Measurements from ENCODE around the gene POLR3B. TPM values are rescaled to one million over a fixed set of nuclear protein-coding genes. Genes with fewer than 3 reads are reported as not detected.
"Not testable (repeated sequence)": the region's sequence is repeated elsewhere in the genome, so short reads cannot be mapped to it uniquely, and the experiment has no call there.

The POLR3B gene
- total RNA-seq, 1 donor from 2014 or later: 13.1 TPM

GRCh38 chr12:106436164-106436563, 78.6 kb downstream of the POLR3B start:
- Mint-ChIP-seq H3K4me3 (no peak overlapping the region), H3K27me3 (no peaks in the 10 kb centered on the region), H3K4me1 (no peaks in the 10 kb centered on the region), H3K9me3 (no peaks in the 10 kb centered on the region), H3K27ac (no peak overlapping the region), H3K36me3 (ENCODE audit: low read depth) (peaks cover 16% of the 10 kb centered on the region)
- no peak for DNase-seq
- intact Hi-C loops (cut with micrococcal nuclease): no loop called here

DNA sequence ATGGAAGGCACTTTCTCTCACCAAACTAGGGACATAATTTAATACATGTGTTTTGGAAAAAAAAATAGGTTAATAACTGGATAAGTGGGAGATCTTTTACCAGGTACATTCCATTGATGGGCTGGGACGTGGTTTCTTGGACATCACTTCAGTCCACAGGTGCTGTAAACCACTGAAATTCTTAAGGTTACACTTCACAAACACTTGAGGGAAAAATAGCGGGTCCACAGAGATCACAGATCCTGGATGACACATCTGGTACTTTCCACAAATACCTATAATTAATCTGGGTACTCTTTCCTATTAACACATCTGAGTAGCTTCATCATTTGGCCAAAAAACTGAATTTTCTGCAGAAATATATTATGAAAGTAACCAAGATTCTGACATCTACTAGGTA, 85.0 kb downstream of the POLR3B start:
- intact Hi-C loops (cut with micrococcal nuclease): no loop called here
- Mint-ChIP-seq H3K36me3 (ENCODE audit: low read depth) (peaks cover 13% of the 10 kb centered on the region), H3K9me3 (no peaks in the 10 kb centered on the region), H3K4me3 (no peak overlapping the region), H3K4me1 (peaks cover 2% of the 10 kb centered on the region), H3K27me3 (no peaks in the 10 kb centered on the region), H3K27ac (no peak overlapping the region)
- no peak for DNase-seq

GRCh38 chr12:106445053-106445452, 87.5 kb downstream of the POLR3B start:
- intact Hi-C loops (cut with micrococcal nuclease): no loop called here
- peaks cover 10% of the 10 kb centered on the region for H3K36me3 Mint-ChIP-seq (ENCODE audit: low read depth)
- H3K27me3 Mint-ChIP-seq: no peaks in the 10 kb centered on the region
- H3K27ac Mint-ChIP-seq: no peak overlapping the region
- H3K4me3 Mint-ChIP-seq: no peak overlapping the region
- DNase-seq: no peak
- peaks cover 2% of the 10 kb centered on the region for H3K4me1 Mint-ChIP-seq
- no peaks in the 10 kb centered on the region for H3K9me3 Mint-ChIP-seq

GRCh38 chr12:106445959-106446358, 88.4 kb downstream of the POLR3B start:
- H3K4me3 Mint-ChIP-seq: no peak overlapping the region
- H3K27me3 Mint-ChIP-seq: no peaks in the 10 kb centered on the region
- intact Hi-C loops (cut with micrococcal nuclease): no loop called here
- H3K27ac Mint-ChIP-seq: no peak overlapping the region
- H3K9me3 Mint-ChIP-seq: no peaks in the 10 kb centered on the region
- no peak for DNase-seq
- peaks cover 2% of the 10 kb centered on the region for H3K4me1 Mint-ChIP-seq
- peaks cover 4% of the 10 kb centered on the region for H3K36me3 Mint-ChIP-seq (ENCODE audit: low read depth)

DNA sequence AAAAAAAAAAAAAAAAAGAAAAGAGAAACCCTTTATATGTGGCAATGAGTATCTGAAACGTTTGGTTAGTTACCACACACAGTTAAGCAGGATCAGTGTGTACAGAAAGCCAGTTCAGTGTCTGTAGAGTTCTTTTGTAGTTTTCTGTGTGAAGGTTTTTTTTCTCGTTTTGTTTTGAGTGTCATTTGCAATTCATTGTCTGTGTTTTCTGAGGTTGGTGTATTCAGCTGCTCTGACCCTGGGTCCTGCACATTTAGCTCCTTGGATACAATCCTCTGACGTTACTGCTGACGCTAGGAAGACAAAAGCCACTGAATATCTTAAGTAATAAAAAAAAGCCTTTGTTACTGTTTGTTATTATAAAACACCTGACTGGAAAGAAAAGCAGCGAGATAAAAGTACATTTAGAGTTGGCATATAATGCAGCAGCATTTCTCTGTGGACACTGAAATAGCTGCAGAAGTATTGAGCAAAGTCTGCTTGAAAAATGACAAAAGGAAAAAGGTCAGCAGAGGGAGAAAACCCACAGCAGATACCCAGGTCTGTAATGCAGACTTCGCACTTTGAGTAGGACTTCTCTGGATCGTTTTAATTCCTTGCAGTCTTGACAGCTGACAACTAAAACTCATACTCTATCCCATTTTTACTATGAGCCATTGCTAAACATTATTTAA, 89.0 kb downstream of the POLR3B start:
- Mint-ChIP-seq H3K27ac (no peak overlapping the region), H3K27me3 (no peaks in the 10 kb centered on the region), H3K4me1 (peaks cover 2% of the 10 kb centered on the region), H3K9me3 (no peaks in the 10 kb centered on the region), H3K36me3 (ENCODE audit: low read depth) (peaks cover 4% of the 10 kb centered on the region), H3K4me3 (no peak overlapping the region)
- no peak for DNase-seq
- intact Hi-C loops (cut with micrococcal nuclease): no loop called here

- H3K4me1 Mint-ChIP-seq: no peaks in the 10 kb centered on the region
- H3K4me3 Mint-ChIP-seq: no peak overlapping the region
- H3K27me3 Mint-ChIP-seq: no peaks in the 10 kb centered on the region
- peaks cover 9% of the 10 kb centered on the region for H3K36me3 Mint-ChIP-seq (ENCODE audit: low read depth)
- DNase-seq: no peak
- intact Hi-C loops (cut with micrococcal nuclease): no loop called here
- no peak overlapping the region for H3K27ac Mint-ChIP-seq
- H3K9me3 Mint-ChIP-seq: no peaks in the 10 kb centered on the region
Measured at GRCh38 chr12:106452309-106452708, 94.8 kb downstream of the POLR3B start.

DNA sequence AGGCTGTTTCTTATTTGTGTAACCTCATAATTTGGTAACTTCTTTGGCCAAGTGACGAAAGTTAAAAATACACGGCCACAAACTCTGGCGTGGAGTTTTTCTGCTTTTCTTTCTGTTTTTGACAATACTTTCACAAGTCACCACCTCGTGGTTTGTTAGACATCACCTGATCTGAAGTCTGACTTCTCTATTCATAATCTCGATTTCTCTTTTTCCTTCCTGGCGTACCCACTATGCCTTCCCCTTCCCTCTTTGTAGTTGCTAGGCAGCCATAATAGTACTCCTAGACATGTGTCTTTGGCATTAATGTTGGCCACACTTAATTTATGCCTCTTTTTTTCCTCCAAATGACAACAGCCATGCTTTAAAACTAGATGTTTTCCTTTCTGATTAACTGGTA, 97.6 kb downstream of the POLR3B start:
- Mint-ChIP-seq H3K36me3 (ENCODE audit: low read depth) (peaks cover 13% of the 10 kb centered on the region), H3K4me3 (no peak overlapping the region), H3K4me1 (peaks cover 6% of the 10 kb centered on the region), H3K9me3 (no peaks in the 10 kb centered on the region), H3K27me3 (no peaks in the 10 kb centered on the region), H3K27ac (no peak overlapping the region)
- intact Hi-C loops (cut with micrococcal nuclease): no loop called here
- DNase-seq: no peak

DNA sequence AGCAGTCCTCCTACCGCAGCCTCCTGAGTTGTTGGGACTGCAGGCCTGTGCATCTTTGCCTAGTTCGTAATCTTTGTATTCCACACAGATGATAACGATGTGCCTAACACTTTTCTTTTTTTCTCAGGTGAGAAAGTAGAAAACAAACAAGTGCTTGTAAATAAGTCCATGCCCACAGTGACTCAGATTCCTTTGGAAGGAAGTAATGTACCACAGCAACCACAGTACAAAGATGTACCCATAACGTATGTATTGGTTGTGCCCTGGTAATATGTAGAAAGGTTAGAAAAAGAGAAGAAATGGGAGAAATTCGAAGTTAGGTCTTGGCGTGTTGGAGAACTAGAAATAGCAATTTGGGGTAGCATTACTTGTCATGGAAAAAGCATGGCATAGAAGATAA, 101.6 kb downstream of the POLR3B start:
- Mint-ChIP-seq H3K4me3 (no peak overlapping the region), H3K9me3 (no peaks in the 10 kb centered on the region), H3K4me1 (peaks cover 10% of the 10 kb centered on the region), H3K27me3 (no peaks in the 10 kb centered on the region), H3K27ac (no peak overlapping the region), H3K36me3 (ENCODE audit: low read depth) (peaks cover 24% of the 10 kb centered on the region)
- DNase-seq: no peak
- intact Hi-C loops (cut with micrococcal nuclease): no loop called here

DNA sequence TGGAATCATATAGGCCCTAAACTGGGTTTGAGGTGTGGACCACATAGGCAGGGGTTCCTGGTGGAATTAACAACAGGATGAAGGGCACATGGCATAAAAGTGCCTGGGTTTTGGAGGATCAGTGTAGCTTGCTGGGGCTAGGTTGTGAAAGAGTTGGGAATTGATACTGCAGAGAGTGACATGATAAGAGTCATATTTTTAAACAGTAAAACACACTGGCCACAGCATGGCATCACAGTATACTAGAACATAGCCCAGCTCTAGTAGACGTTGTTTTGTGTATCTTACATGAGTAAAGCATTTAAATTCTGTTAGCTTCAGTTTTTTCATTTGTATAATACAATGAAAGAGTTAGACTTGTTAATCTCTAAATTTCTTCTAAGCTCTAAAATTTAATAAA, 102.0 kb downstream of the POLR3B start:
- no peak overlapping the region for H3K27ac Mint-ChIP-seq
- H3K36me3 Mint-ChIP-seq (ENCODE audit: low read depth): peaks cover 23% of the 10 kb centered on the region
- H3K9me3 Mint-ChIP-seq: no peaks in the 10 kb centered on the region
- peaks cover 10% of the 10 kb centered on the region for H3K4me1 Mint-ChIP-seq
- no peak for DNase-seq
- no peak overlapping the region for H3K4me3 Mint-ChIP-seq
- intact Hi-C loops (cut with micrococcal nuclease): no loop called here
- no peaks in the 10 kb centered on the region for H3K27me3 Mint-ChIP-seq

DNA sequence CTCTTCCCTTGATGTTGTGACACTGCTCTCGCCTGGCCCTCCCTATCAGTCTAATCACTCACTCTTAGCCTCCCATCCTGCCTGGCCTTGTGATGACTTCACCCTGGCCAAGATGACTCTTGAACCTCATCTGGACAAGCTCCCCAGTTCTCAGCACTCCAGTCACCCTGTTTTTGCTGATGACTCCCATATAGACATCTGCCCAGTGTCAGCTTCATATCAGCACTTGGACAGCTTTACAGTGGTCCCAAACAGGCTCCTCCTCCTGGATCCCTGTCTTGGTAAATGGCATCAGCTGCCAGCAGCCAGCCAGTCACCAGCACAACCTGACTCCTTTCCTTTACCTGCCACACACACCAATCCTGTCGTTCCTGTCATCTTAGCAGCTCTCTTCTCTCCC, 104.2 kb downstream of the POLR3B start:
- no peaks in the 10 kb centered on the region for H3K9me3 Mint-ChIP-seq
- intact Hi-C loops (cut with micrococcal nuclease): no loop called here
- peaks cover 10% of the 10 kb centered on the region for H3K4me1 Mint-ChIP-seq
- no peak for DNase-seq
- H3K27me3 Mint-ChIP-seq: no peaks in the 10 kb centered on the region
- peaks cover 25% of the 10 kb centered on the region for H3K36me3 Mint-ChIP-seq (ENCODE audit: low read depth)
- no peak overlapping the region for H3K4me3 Mint-ChIP-seq
- no peak overlapping the region for H3K27ac Mint-ChIP-seq

GRCh38 chr12:106465605-106466004, 108.1 kb downstream of the POLR3B start:
- H3K9me3 Mint-ChIP-seq; intact Hi-C loops (cut with micrococcal nuclease); DNase-seq; H3K4me3 Mint-ChIP-seq; H3K4me1 Mint-ChIP-seq; H3K27me3 Mint-ChIP-seq; H3K27ac Mint-ChIP-seq: not testable (repeated sequence)
- peaks cover 24% of the 10 kb centered on the region for H3K36me3 Mint-ChIP-seq (ENCODE audit: low read depth)

- H3K27ac Mint-ChIP-seq; H3K9me3 Mint-ChIP-seq; DNase-seq; H3K4me3 Mint-ChIP-seq; H3K27me3 Mint-ChIP-seq; H3K36me3 Mint-ChIP-seq (ENCODE audit: low read depth); H3K4me1 Mint-ChIP-seq; intact Hi-C loops (cut with micrococcal nuclease): not testable (repeated sequence)
Measured at GRCh38 chr12:106475662-106476061, 118.1 kb downstream of the POLR3B start.

DNA sequence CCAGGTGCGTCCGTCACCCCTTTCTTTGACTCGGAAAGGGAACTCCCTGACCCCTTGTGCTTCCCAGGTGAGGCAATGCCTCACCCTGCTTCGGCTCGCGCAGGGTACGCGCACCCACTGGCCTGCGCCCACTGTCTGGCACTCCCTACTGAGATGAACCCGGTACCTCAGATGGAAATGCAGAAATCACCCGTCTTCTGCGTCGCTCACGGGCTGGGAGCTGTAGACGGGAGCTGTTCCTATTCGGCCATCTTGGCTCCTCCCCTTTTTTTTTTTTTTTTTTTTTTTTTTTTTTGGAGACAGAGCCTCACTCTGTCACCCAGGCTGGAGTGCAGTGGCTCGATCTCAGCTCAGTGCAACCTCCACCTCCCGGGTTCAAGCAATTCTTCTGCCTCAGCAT, 120.1 kb downstream of the POLR3B start:
- DNase-seq; H3K9me3 Mint-ChIP-seq; H3K4me3 Mint-ChIP-seq; H3K36me3 Mint-ChIP-seq (ENCODE audit: low read depth); H3K27me3 Mint-ChIP-seq; H3K4me1 Mint-ChIP-seq; intact Hi-C loops (cut with micrococcal nuclease); H3K27ac Mint-ChIP-seq: not testable (repeated sequence)

DNA sequence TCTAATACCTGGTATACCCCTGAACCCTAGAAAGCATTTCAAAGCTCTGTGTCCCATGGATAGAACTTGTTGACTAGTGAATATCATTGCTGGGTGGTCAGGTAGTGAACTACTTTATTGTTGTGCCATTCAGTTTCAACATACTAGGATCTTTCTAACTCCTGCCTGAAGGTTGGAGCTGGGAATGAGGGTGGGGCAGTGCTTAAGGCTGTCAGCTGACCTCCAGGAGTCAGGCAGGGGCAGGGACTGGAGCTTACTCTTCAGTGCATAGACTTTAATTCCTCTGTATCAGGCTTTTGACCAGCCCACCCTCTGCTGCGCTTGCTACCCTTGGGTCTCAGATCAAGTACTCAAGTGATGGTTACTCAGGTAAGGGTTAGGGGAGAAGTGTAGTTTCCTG, 122.7 kb downstream of the POLR3B start:
- intact Hi-C loops (cut with micrococcal nuclease): no loop called here
- H3K4me1 Mint-ChIP-seq: no peaks in the 10 kb centered on the region
- H3K4me3 Mint-ChIP-seq: no peak overlapping the region
- peaks cover 2% of the 10 kb centered on the region for H3K36me3 Mint-ChIP-seq (ENCODE audit: low read depth)
- no peaks in the 10 kb centered on the region for H3K9me3 Mint-ChIP-seq
- no peak for DNase-seq
- H3K27me3 Mint-ChIP-seq: no peaks in the 10 kb centered on the region
- H3K27ac Mint-ChIP-seq: no peak overlapping the region

GRCh38 chr12:106481246-106481645, 123.7 kb downstream of the POLR3B start:
- Mint-ChIP-seq H3K27ac (no peak overlapping the region), H3K27me3 (no peaks in the 10 kb centered on the region), H3K4me1 (no peaks in the 10 kb centered on the region), H3K4me3 (no peak overlapping the region), H3K9me3 (no peaks in the 10 kb centered on the region), H3K36me3 (ENCODE audit: low read depth) (peaks cover 2% of the 10 kb centered on the region)
- no peak for DNase-seq
- intact Hi-C loops (cut with micrococcal nuclease): no loop called here
